HepG2 (cell line): ENCODE data around the gene TIAM2. TPM values are rescaled to one million over a fixed set of nuclear protein-coding genes. Genes with fewer than 3 reads are reported as not detected.

Experiments
- CSRNP2 ChIP-seq: sonication (generic); formaldehyde crosslinking; conservative IDR thresholded peaks from 2 replicates; pipeline ENCODE4 v1.8.0; 2022; ENCODE audit warnings: low read depth, missing genetic modification reagents
- FOXP1 ChIP-seq, 2 experiments: fragments of 450-650 bp in 1 of 2; IDR thresholded peaks; 2 replicates each; pipeline ENCODE4 v1.6.1; 2017 to 2018; ENCODE audit warnings: antibody characterized with exemption in 1 of 2
- GFI1 ChIP-seq: sonication (generic); formaldehyde crosslinking; IDR thresholded peaks from 2 replicates; pipeline ENCODE4 v1.5.0; 2020; ENCODE audit warnings: missing genetic modification reagents, mild to moderate bottlenecking, borderline replicate concordance
- HOXA5 ChIP-seq: sonication (generic); formaldehyde crosslinking; IDR thresholded peaks from 2 replicates; pipeline ENCODE4 v1.4.0; 2020; ENCODE audit warnings: missing genetic modification reagents
- KDM2A ChIP-seq: sonication (generic); formaldehyde crosslinking; IDR thresholded peaks from 2 replicates; pipeline ENCODE4 v1.4.0; 2020; ENCODE audit warnings: low read depth, missing genetic modification reagents, borderline replicate concordance
- MXD4 ChIP-seq: IDR thresholded peaks from 2 replicates; pipeline ENCODE4 v1.6.1; 2016; ENCODE audit warnings: mild to moderate bottlenecking, missing biosample characterization, missing genetic modification reagents
- NFE2L1 ChIP-seq: sonication (generic); formaldehyde crosslinking; IDR thresholded peaks from 2 replicates; pipeline ENCODE4 v1.4.0; 2020; ENCODE audit warnings: missing genetic modification reagents, mild to moderate bottlenecking, borderline replicate concordance
- RERE ChIP-seq: IDR thresholded peaks from 2 replicates; pipeline ENCODE4 v1.6.1; 2016; ENCODE audit warnings: low read depth, missing genetic modification reagents, missing compliant biosample characterization
- SALL1 ChIP-seq: sonication (generic); formaldehyde crosslinking; IDR thresholded peaks from 2 replicates; pipeline ENCODE4 v1.8.0; 2022; ENCODE audit warnings: mild to moderate bottlenecking, missing genetic modification reagents
- SMARCC2 ChIP-seq: fragments of 450-650 bp; IDR thresholded peaks from 2 replicates; pipeline ENCODE4 v1.6.1; 2017; ENCODE audit warnings: antibody characterized with exemption, mild to moderate bottlenecking
- SMYD3 ChIP-seq: sonication (generic); formaldehyde crosslinking; IDR thresholded peaks from 2 replicates; pipeline ENCODE4 v1.8.1; 2023; ENCODE audit warnings: mild to moderate bottlenecking, missing genetic modification reagents
- SNAPC4 ChIP-seq: sonication (generic); formaldehyde crosslinking; IDR thresholded peaks from 2 replicates; pipeline ENCODE4 v1.4.0; 2020; ENCODE audit warnings: mild to moderate bottlenecking, missing genetic modification reagents
- ZNF264 ChIP-seq: sonication (generic); formaldehyde crosslinking; IDR thresholded peaks from 2 replicates; pipeline ENCODE4 v1.4.0; 2020; ENCODE audit warnings: missing genetic modification reagents
- ZNF3 ChIP-seq: IDR thresholded peaks from 2 replicates; pipeline ENCODE4 v1.7.0; 2017; ENCODE audit warnings: inconsistent platforms
- ZNF780A ChIP-seq: sonication (generic); formaldehyde crosslinking; IDR thresholded peaks from 2 replicates; pipeline ENCODE4 v1.8.0; 2022; ENCODE audit warnings: mild to moderate bottlenecking, missing genetic modification reagents, moderate library complexity
- ZNF784 ChIP-seq: sonication (generic); formaldehyde crosslinking; IDR thresholded peaks from 2 replicates; pipeline ENCODE4 v1.5.1; 2020; ENCODE audit warnings: missing genetic modification reagents, mild to moderate bottlenecking, borderline replicate concordance
- polyA plus RNA-seq, 8 experiments: library from polyadenylated mRNA; depleted of rRNA in 3 of 8; stranded (reverse) in 7 of 8; unstranded in 1 of 8; fragments of >200 nt; fragmentation: Illumina TruSeq in 4 of 8; extraction: Trizol in 4 of 8; gene quantifications; 2 replicates each; pipeline versions ENCODE4 v1.2.1 to v1.2.3, GENCODE V29; 2011 to 2016; ENCODE audit warnings: low read depth in 4 of 8, missing spikeins in 1 of 8, mixed read lengths in 1 of 8; ENCODE audit not compliant: insufficient read depth in 1 of 8
- total RNA-seq, 5 experiments: library from RNA; depleted of rRNA; stranded (reverse); fragments of >200 nt; fragmentation: Illumina TruSeq; extraction: Trizol; gene quantifications; 2 replicates each; pipeline ENCODE4 v1.2.3, GENCODE V29; 2016; ENCODE audit warnings: low read depth in 1 of 5

The TIAM2 gene
- total and polyA plus RNA-seq, 2 of the 13 experiments (the other 11 are each of a cell fraction or from before 2014, with no cell fraction given), result 4.1 to 4.5 TPM

- TF ChIP-seq HOXA5 (CRISPR knock-in tag) (no peak), ZNF780A (no peak), MXD4 (no peak), ZNF3 (CRISPR knock-in tag) (no peak), SMARCC2 (no peak), ZNF264 (CRISPR knock-in tag) (no peak), FOXP1 (IDR thresholded peaks at IDR 0.05) (no peak), FOXP1 (CRISPR knock-in tag; IDR thresholded peaks at IDR 0.05) (peak; percentile 6; the same call in 1 of the 2 replicates), CSRNP2 (CRISPR knock-in tag) (no peak), GFI1 (CRISPR knock-in tag) (peak; percentile 53; the same call in 1 of the 2 replicates), SMYD3 (CRISPR knock-in tag) (no peak), ZNF784 (no peak), RERE (no peak), SNAPC4 (CRISPR knock-in tag) (no peak), NFE2L1 (CRISPR knock-in tag) (no peak), SALL1 (peak; percentile 28; the same call in 1 of the 2 replicates), KDM2A (CRISPR knock-in tag) (no peak)
These were observed 26.6 kb downstream of the TIAM2 start (continued) for GRCh38 chr6:155021680-155022079.
